ENCODE measurements around the gene SDHAF1. TPM values are rescaled to one million over a fixed set of nuclear protein-coding genes. Genes with fewer than 3 reads are reported as not detected.
"Not testable (repeated sequence)": the region's sequence is repeated elsewhere in the genome, so short reads cannot be mapped to it uniquely, and the experiment has no call there.

The SDHAF1 gene
- total RNA-seq, 1 donor from 2014 or later, result 14.3 TPM

GRCh38 chr19:36032251-36033104 lies 37.5 kb downstream of the SDHAF1 start, which contains the start of gene CLIP3:
Gene CLIP3 (minus strand): TSS chr19:36032873. CDS start chr19:36032357, 516 bp downstream.
- Mint-ChIP-seq H3K27me3 (ENCODE audit: unreplicated experiment) (peaks cover 13% of the 10 kb centered on the region), H3K27ac (ENCODE audit: unreplicated experiment) (no peak within 1 kb of the TSS), H3K4me1 (ENCODE audit: unreplicated experiment) (peaks cover 37% of the 10 kb centered on the region), H3K9me3 (ENCODE audit: unreplicated experiment) (no peaks in the 10 kb centered on the region), H3K36me3 (ENCODE audit: low read depth, unreplicated experiment) (peaks cover 26% of the 10 kb centered on the region), H3K4me3 (ENCODE audit: unreplicated experiment) (peak within 1 kb of the TSS; percentile 91)
- TF ChIP-seq CTCF (IDR thresholded peaks at IDR 0.05; ENCODE audit: unreplicated experiment), result no peak
- DNase-seq (ENCODE audit: low spot score), result peak; percentile 73

- peaks cover 5% of the 10 kb centered on the region for H3K27me3 Mint-ChIP-seq (ENCODE audit: unreplicated experiment)
- H3K9me3 Mint-ChIP-seq (ENCODE audit: unreplicated experiment), result no peaks in the 10 kb centered on the region
- H3K36me3 Mint-ChIP-seq (ENCODE audit: low read depth, unreplicated experiment), result peaks cover 5% of the 10 kb centered on the region
- peaks cover 35% of the 10 kb centered on the region for H3K4me1 Mint-ChIP-seq (ENCODE audit: unreplicated experiment)
- H3K27ac Mint-ChIP-seq (ENCODE audit: unreplicated experiment), result no peak overlapping the region
- no peak for TF ChIP-seq CTCF (IDR thresholded peaks at IDR 0.05; ENCODE audit: unreplicated experiment)
- DNase-seq (ENCODE audit: low spot score), result no peak
- H3K4me3 Mint-ChIP-seq (ENCODE audit: unreplicated experiment), result peak overlapping the region; percentile 62
Observed at GRCh38 chr19:36040495-36040894, 45.5 kb downstream of the SDHAF1 start.

GRCh38 chr19:36041092-36041491 lies 46.1 kb downstream of the SDHAF1 start:
- peak overlapping the region; percentile 13 for H3K27ac Mint-ChIP-seq (ENCODE audit: unreplicated experiment)
- H3K4me1 Mint-ChIP-seq (ENCODE audit: unreplicated experiment), result peaks cover 29% of the 10 kb centered on the region
- H3K4me3 Mint-ChIP-seq (ENCODE audit: unreplicated experiment), result not testable (repeated sequence)

GRCh38 chr19:36041831-36042230 lies 46.8 kb downstream of the SDHAF1 start:
- H3K36me3 Mint-ChIP-seq (ENCODE audit: low read depth, unreplicated experiment), result peaks cover 18% of the 10 kb centered on the region
- no peaks in the 10 kb centered on the region for H3K9me3 Mint-ChIP-seq (ENCODE audit: unreplicated experiment)
- H3K4me3 Mint-ChIP-seq (ENCODE audit: unreplicated experiment), result no peak overlapping the region
- peak overlapping the region; percentile 42 for H3K27ac Mint-ChIP-seq (ENCODE audit: unreplicated experiment)
- TF ChIP-seq CTCF (IDR thresholded peaks at IDR 0.05; ENCODE audit: unreplicated experiment), result no peak
- H3K27me3 Mint-ChIP-seq (ENCODE audit: unreplicated experiment), result peaks cover 2% of the 10 kb centered on the region
- H3K4me1 Mint-ChIP-seq (ENCODE audit: unreplicated experiment), result peaks cover 23% of the 10 kb centered on the region
- DNase-seq (ENCODE audit: low spot score), result no peak

More at GRCh38 chr19:36041092-36041491, 46.1 kb downstream of the SDHAF1 start:
- not testable (repeated sequence) for H3K27me3 Mint-ChIP-seq (ENCODE audit: unreplicated experiment); DNase-seq (ENCODE audit: low spot score); H3K9me3 Mint-ChIP-seq (ENCODE audit: unreplicated experiment)
- H3K36me3 Mint-ChIP-seq (ENCODE audit: low read depth, unreplicated experiment), result peaks cover 11% of the 10 kb centered on the region

- peaks cover 16% of the 10 kb centered on the region for H3K4me1 Mint-ChIP-seq (ENCODE audit: unreplicated experiment)
- H3K9me3 Mint-ChIP-seq (ENCODE audit: unreplicated experiment), result no peaks in the 10 kb centered on the region
- no peak overlapping the region for H3K4me3 Mint-ChIP-seq (ENCODE audit: unreplicated experiment)
- TF ChIP-seq CTCF (IDR thresholded peaks at IDR 0.05; ENCODE audit: unreplicated experiment), result no peak
- H3K36me3 Mint-ChIP-seq (ENCODE audit: low read depth, unreplicated experiment), result peaks cover 18% of the 10 kb centered on the region
- DNase-seq (ENCODE audit: low spot score), result no peak
- H3K27me3 Mint-ChIP-seq (ENCODE audit: unreplicated experiment), result peaks cover 2% of the 10 kb centered on the region
- no peak overlapping the region for H3K27ac Mint-ChIP-seq (ENCODE audit: unreplicated experiment)
Observed at GRCh38 chr19:36043952-36044351, 49.0 kb downstream of the SDHAF1 start.

Other genes with a start within 250 kb of the SDHAF1 start
- 12.0 TPM for gene U2AF1L4, start 249.8 kb upstream of the SDHAF1 start, total RNA-seq (ENCODE audit: unreplicated experiment)
- gene PSENEN, start 249.5 kb upstream of the SDHAF1 start, total RNA-seq (ENCODE audit: unreplicated experiment), result 99.0 TPM
- 9.0 TPM for gene LIN37, start 246.6 kb upstream of the SDHAF1 start, total RNA-seq (ENCODE audit: unreplicated experiment)
- gene HSPB6, start 238.2 kb upstream of the SDHAF1 start, total RNA-seq (ENCODE audit: unreplicated experiment), result not detected
- gene PROSER3, start 237.0 kb upstream of the SDHAF1 start, total RNA-seq (ENCODE audit: unreplicated experiment), result 15.0 TPM
- gene ARHGAP33, start 219.6 kb upstream of the SDHAF1 start, total RNA-seq (ENCODE audit: unreplicated experiment), result 8.5 TPM
- not detected for gene PRODH2, start 182.3 kb upstream of the SDHAF1 start, total RNA-seq (ENCODE audit: unreplicated experiment)
- gene NPHS1, start 142.7 kb upstream of the SDHAF1 start, total RNA-seq (ENCODE audit: unreplicated experiment), result not detected
- gene KIRREL2, start 138.3 kb upstream of the SDHAF1 start, total RNA-seq (ENCODE audit: unreplicated experiment), result 1.8 TPM
- 11.5 TPM for gene APLP1, start 126.6 kb upstream of the SDHAF1 start, total RNA-seq (ENCODE audit: unreplicated experiment)
- 13.0 TPM for gene NFKBID, start 94.6 kb upstream of the SDHAF1 start, total RNA-seq (ENCODE audit: unreplicated experiment)
- gene HCST, start 92.7 kb upstream of the SDHAF1 start, total RNA-seq (ENCODE audit: unreplicated experiment), result 0.95 TPM
- gene TYROBP, start 86.9 kb upstream of the SDHAF1 start, total RNA-seq (ENCODE audit: unreplicated experiment), result not detected
- gene LRFN3, start 58.8 kb upstream of the SDHAF1 start, total RNA-seq (ENCODE audit: unreplicated experiment), result 53.4 TPM
- 4.5 TPM for gene SYNE4, start 13.6 kb downstream of the SDHAF1 start, total RNA-seq (ENCODE audit: unreplicated experiment)
- 27.3 TPM for gene ALKBH6, start 19.0 kb downstream of the SDHAF1 start, total RNA-seq (ENCODE audit: unreplicated experiment)
- gene CLIP3, start 37.7 kb downstream of the SDHAF1 start, total RNA-seq (ENCODE audit: unreplicated experiment), result 94.8 TPM
- 6.7 TPM for gene THAP8, start 59.1 kb downstream of the SDHAF1 start, total RNA-seq (ENCODE audit: unreplicated experiment)
- gene WDR62, start 59.7 kb downstream of the SDHAF1 start, total RNA-seq (ENCODE audit: unreplicated experiment), result 8.5 TPM
- not detected for gene OVOL3, start 116.0 kb downstream of the SDHAF1 start, total RNA-seq (ENCODE audit: unreplicated experiment)
- gene POLR2I, start 119.7 kb downstream of the SDHAF1 start, total RNA-seq (ENCODE audit: unreplicated experiment), result 66.4 TPM
- 206 TPM for gene TBCB, start 120.3 kb downstream of the SDHAF1 start, total RNA-seq (ENCODE audit: unreplicated experiment)
- gene CAPNS1, start 144.9 kb downstream of the SDHAF1 start, total RNA-seq (ENCODE audit: unreplicated experiment), result 901 TPM
- gene COX7A1, start 157.3 kb downstream of the SDHAF1 start, total RNA-seq (ENCODE audit: unreplicated experiment), result 5.2 TPM
- 3.7 TPM for gene ZNF565, start 219.5 kb downstream of the SDHAF1 start, total RNA-seq (ENCODE audit: unreplicated experiment)
- 45.5 TPM for gene ZNF146, start 219.9 kb downstream of the SDHAF1 start, total RNA-seq (ENCODE audit: unreplicated experiment)